ENCODE data around the gene CLCN1. TPM values are rescaled to one million over a fixed set of nuclear protein-coding genes. Genes with fewer than 3 reads are reported as not detected.
"Not testable (repeated sequence)": the region's sequence is repeated elsewhere in the genome, so short reads cannot be mapped to it uniquely, and the experiment has no call there.

CLCN1 gene
- polyA plus RNA-seq, 4 donors: 0.10 to 0.24 (median 0.12) TPM

DNA sequence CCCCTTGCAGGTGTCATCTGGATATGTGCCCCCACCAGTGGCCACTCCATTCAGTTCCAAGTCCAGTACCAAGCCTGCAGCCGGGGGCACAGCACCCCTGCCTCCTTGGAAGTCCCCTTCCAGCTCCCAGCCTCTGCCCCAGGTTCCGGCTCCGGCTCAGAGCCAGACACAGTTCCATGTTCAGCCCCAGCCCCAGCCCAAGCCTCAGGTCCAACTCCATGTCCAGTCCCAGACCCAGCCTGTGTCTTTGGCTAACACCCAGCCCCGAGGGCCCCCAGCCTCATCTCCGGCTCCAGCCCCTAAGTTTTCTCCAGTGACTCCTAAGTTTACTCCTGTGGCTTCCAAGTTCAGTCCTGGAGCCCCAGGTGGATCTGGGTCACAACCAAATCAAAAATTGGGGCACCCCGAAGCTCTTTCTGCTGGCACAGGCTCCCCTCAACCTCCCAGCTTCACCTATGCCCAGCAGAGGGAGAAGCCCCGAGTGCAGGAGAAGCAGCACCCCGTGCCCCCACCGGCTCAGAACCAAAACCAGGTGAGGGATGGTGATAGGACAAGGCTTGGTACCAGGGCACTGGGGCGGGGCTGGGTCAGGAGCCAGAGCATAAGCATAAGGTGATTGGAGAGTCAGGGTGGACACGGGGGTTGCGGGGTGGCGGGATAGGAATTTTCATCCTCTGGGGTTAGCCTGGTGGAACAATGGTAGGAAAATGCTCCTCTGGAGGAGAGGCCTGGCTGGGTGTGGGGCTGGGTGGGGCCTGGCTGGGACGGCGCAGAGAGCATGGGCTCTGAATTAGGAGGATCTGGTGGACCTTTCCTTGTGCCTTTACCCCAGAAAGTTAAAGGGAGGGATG, 67.1 kb downstream of the CLCN1 start:
- DNase-seq (ENCODE audit: low read depth in 4 of 4, low spot score in 3 of 4): no peak

- DNase-seq (ENCODE audit: low read depth in 4 of 4, low spot score in 3 of 4): no peak
Measured at GRCh38 chr7:143383642-143383957, 67.7 kb downstream of the CLCN1 start.

DNA sequence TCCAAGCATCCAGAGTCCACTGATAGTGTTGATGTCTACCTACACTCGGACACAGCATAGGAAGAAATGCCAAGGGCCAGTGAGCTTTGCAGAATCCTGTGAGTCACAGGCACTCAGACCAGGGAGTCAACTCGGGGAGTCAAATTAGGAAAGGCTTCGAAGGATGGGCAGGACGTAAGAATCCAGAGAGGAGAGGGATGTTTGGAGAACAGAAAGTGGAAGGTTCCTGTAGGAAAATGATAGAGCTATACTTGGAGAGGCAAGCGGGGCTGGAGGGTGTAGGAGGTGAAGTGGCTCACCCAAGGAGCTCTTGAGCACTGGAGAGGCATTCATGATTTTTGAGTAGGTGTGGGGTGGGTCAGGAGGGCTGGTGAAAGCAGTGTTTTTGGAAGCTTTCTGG, 68.2 kb downstream of the CLCN1 start:
- no peak for DNase-seq (ENCODE audit: low read depth in 4 of 4, low spot score in 3 of 4)

- no peak for DNase-seq (ENCODE audit: low read depth in 4 of 4, low spot score in 3 of 4)
Measured at GRCh38 chr7:143384661-143385631, 69.0 kb downstream of the CLCN1 start.

DNA sequence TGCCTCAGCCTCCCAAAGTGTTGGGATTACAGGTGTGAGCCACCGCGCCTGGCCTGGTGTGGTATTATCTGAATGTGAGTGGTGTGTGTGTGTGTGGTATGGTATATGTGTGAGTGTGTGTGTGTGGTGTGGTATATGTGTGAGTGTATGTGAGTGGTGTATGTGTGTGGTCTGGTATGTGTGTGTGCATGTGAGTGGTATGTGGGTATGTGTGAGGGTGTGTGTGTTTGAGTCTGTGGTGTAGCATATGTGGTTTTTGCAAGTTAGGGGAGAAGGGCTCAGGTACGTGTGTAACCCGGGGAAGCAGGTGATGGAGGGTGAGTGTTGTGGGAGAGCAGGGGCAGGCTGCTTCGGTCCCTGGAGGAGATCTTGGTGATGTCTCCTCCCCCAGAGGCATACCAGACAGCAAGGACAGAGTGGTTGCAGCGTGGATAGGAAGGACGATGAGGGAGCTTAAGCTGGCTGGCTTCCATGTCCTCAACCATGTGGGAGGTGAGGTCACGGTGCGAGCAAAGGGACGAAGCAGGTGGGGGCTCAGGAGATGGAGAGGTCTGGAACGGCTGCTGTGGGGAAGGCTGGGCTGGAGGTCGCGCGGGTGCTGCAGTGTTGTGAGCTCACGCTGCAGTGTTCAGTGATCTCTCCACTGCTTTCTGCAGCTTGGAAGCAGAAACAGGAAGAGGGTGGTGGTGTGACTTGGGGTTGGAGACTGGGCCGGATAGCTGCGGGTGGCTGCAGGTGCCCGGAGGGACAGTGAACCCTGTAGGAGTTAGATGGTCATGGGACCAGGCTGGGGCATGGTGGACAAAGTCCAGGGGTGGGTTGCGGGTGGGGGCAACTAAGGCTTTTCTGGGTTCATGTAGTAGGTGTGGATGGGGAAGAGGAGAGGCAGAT, 70.2 kb downstream of the CLCN1 start:
- no peak for DNase-seq (ENCODE audit: low read depth in 4 of 4, low spot score in 3 of 4)

DNA sequence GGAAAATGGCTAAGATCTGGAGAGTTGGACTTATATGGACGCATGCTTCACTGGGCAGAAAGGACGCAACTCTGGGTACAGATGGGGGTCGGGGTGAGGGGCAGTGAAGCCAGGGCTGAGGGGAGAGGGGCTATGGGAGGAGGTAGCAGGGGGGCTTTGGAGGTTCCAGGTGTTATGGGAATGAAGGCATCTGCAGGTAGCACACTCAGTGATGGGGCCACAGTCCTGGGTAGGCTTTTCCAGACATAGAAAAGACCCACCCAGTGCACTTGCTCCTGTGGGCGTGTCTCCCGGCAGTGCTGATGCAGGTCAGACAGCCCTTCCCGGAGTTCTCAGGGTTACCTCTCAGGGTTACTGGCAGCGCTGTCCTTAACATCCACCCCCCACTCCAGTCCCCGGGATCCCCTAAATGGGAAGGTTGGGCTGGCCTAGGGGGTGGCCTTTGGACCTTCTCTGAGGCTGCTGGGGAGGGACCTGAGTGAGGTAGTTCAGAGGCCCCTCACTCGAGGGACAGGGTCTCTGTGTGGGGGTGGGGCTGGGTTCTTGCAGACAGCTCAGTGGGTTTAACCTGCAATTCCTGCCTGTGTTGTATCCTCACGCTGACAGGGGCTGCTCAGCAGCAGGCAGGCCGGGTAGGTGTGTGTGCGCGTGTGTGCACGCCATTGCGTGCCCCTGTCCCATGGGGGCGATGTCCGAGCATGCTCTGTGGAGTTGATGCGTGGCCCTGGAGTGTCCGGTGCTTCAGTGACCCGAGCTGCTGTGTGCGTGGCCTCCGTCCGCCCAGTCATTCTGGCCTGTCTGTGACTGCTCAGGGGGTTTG, 71.5 kb downstream of the CLCN1 start:
- no peak for DNase-seq (ENCODE audit: low read depth in 4 of 4, low spot score in 3 of 4)

- DNase-seq (ENCODE audit: low read depth in 4 of 4, low spot score in 3 of 4): no peak
Measured at GRCh38 chr7:143388051-143388450, 72.1 kb downstream of the CLCN1 start.

DNA sequence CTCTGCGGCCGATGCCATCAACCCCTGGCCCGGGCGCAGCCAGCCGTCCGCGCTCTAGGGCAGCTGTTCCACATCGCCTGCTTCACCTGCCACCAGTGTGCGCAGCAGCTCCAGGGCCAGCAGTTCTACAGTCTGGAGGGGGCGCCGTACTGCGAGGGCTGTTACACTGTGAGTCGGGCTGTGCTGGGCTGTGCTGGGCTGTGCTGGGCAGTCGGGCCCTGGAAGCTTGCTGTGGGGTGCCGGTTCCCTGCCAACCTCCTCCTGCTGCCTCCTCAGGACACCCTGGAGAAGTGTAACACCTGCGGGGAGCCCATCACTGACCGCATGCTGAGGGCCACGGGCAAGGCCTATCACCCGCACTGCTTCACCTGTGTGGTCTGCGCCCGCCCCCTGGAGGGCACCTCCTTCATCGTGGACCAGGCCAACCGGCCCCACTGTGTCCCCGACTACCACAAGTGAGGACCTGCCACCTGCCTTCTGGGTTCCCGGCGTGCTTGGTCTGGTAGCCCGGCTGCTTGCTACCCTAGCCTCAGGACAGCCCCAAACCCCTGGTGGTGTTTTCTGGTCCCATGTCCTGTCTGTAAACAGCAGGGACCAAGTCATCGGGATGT, 72.7 kb downstream of the CLCN1 start:
- DNase-seq (ENCODE audit: low read depth in 4 of 4, low spot score in 3 of 4): no peak

DNA sequence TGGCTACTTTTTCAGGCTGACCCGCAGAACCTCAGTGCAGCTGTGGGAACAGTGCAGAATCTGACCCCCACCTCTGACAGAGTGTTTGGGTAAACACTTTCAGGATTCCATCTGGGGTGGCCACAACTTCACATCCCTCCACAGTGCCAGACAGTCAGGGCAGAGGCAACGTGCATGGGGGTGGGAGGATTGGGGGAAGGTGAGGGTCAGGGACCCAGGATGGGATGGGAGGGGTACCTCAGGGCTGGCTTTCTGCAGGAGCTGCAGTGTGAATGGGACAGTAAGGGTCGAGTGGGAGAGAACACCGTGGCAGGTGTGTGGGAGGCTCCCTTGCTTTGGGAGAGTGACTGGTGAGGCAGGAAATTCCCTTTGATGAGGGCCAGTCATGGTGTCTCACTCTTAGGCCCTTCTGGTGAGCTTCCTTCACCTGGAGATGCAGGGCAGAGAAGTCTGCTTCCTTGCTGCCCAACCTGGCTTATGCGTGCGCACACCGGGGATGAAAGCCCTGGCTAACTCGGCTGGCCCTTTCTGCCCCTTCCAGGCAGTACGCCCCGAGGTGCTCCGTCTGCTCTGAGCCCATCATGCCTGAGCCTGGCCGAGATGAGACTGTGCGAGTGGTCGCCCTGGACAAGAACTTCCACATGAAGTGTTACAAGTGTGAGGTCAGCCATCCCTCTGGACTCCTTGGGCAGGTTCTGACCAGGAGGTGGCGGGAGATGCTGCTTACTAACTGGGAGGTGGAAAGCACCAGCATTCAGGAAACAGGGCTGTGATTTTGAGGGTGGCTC, 73.6 kb downstream of the CLCN1 start:
- DNase-seq (ENCODE audit: low read depth in 4 of 4, low spot score in 3 of 4): no peak

GRCh38 chr7:143390104-143390772, 74.3 kb downstream of the CLCN1 start:
- no peak for DNase-seq (ENCODE audit: low read depth in 4 of 4, low spot score in 3 of 4)

- DNase-seq (ENCODE audit: low read depth in 4 of 4, low spot score in 3 of 4): no peak
Measured at GRCh38 chr7:143390773-143391317, 74.9 kb downstream of the CLCN1 start.

GRCh38 chr7:143391462-143392404, 75.8 kb downstream of the CLCN1 start:
- no peak for DNase-seq (ENCODE audit: low read depth in 4 of 4, low spot score in 3 of 4)

GRCh38 chr7:143392427-143392826, 76.5 kb downstream of the CLCN1 start:
- DNase-seq (ENCODE audit: low read depth in 4 of 4, low spot score in 3 of 4): not testable (repeated sequence)

- DNase-seq (ENCODE audit: low read depth in 4 of 4, low spot score in 3 of 4): no peak
Measured at GRCh38 chr7:143392875-143393266, 77.0 kb downstream of the CLCN1 start.

GRCh38 chr7:143393267-143394041, 77.5 kb downstream of the CLCN1 start:
- no peak for DNase-seq (ENCODE audit: low read depth in 4 of 4, low spot score in 3 of 4)

DNA sequence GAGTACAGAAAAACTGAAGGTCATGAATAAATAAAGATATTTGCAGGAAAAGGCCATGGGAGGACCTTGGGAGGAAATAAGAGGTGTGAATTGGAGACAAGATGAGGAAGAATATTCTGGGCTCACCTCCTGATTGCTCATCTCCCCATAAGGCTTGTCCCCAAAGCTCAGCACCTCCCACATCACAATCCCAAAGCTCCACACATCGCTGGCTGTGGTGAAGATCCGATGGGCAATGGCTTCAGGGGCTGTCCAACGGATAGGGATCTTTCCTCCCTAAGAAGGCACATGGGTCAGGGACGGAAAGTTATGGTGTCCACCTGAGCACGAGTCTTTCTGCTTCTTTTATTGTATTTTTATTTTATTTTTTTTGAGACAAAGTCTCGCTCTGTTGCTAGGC, 78.2 kb downstream of the CLCN1 start:
- DNase-seq (ENCODE audit: low read depth in 4 of 4, low spot score in 3 of 4): no peak
